ENCODE results near the gene ANKFY1. TPM values are rescaled to one million over a fixed set of nuclear protein-coding genes. Genes with fewer than 3 reads are reported as not detected.

Gene ANKFY1
- total and polyA plus RNA-seq, 9 of the 15 experiments (the other 6 are each of a cell fraction or from before 2014, with no cell fraction given) = 4.3 to 25.6 (median 12.2) TPM

DNA sequence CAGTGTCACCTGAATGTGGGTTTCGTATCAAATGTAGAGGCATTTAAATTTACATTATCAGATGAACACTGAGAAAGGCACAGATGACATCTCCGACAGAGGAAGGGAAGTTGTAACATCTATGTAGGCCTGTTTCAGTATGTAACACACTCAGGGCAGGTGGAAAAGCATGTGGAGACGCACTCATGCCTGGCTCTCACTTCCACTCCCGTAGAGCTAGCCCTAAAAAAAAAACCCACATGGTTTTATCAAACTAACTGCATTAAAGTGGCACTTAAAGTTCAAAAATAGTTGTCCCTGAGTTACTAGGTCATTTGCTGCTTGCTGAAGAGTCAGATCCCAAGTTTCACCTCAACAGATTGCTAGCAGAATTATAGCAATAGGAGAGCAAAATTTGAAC lies 6.1 kb upstream of the ANKFY1 start:
- CTCF ChIA-PET (ENCODE audit: low intra/inter-chr PET ratio) = no interaction called here
- no peak for FAIRE-seq

More for the DNA sequence above, 6.1 kb upstream of the ANKFY1 start:
- Histone ChIP-seq H3K9me3 (replicated peaks; ENCODE audit: control insufficient read depth, insufficient read depth, low read depth, low read length) (no peaks in the 10 kb centered on the region), H3K4me1 (replicated peaks in 1 of 2; ENCODE audit: control insufficient read depth in 2 of 2, insufficient read depth in 2 of 2, low read length in 2 of 2) (no peaks in the 10 kb centered on the region), H3K4me3 (no peak overlapping the region), H3K27me3 (ENCODE audit: control insufficient read depth in 2 of 2, insufficient read depth in 2 of 2, low read length in 2 of 2) (no peaks in the 10 kb centered on the region), H3K9ac (ENCODE audit: insufficient read depth in 1 of 2, low read depth in 2 of 2, low read length in 2 of 2) (no peak overlapping the region), H3K9me1 (ENCODE audit: control insufficient read depth, insufficient read depth, low read length) (no peaks in the 10 kb centered on the region), H3K27ac (ENCODE audit: extremely low read depth, low read depth, low read length) (no peak overlapping the region), H2AFZ (ENCODE audit: low read depth, low read length) (no peak overlapping the region), H3K4me2 (ENCODE audit: insufficient read depth, low read length) (no peak overlapping the region), H4K20me1 (replicated peaks; ENCODE audit: control insufficient read depth, insufficient read depth, low read length) (no peaks in the 10 kb centered on the region), H3K79me2 (ENCODE audit: control insufficient read depth, insufficient read depth, low read length) (no peaks in the 10 kb centered on the region), H3K36me3 (ENCODE audit: control insufficient read depth, insufficient read depth, low read length) (peaks cover 45% of the 10 kb centered on the region; the same call in 1 of the 3 replicates)
- TF ChIP-seq MBD2 (IDR thresholded peaks at IDR 0.05; ENCODE audit: borderline replicate concordance, low read depth) (no peak), ZFX (CRISPR knock-in tag; IDR thresholded peaks at IDR 0.05) (no peak), SPI1 (IDR thresholded peaks at IDR 0.05; ENCODE audit: borderline replicate concordance, low read depth, low read length) (no peak)
- TF ChIP-seq, protein P1, sequence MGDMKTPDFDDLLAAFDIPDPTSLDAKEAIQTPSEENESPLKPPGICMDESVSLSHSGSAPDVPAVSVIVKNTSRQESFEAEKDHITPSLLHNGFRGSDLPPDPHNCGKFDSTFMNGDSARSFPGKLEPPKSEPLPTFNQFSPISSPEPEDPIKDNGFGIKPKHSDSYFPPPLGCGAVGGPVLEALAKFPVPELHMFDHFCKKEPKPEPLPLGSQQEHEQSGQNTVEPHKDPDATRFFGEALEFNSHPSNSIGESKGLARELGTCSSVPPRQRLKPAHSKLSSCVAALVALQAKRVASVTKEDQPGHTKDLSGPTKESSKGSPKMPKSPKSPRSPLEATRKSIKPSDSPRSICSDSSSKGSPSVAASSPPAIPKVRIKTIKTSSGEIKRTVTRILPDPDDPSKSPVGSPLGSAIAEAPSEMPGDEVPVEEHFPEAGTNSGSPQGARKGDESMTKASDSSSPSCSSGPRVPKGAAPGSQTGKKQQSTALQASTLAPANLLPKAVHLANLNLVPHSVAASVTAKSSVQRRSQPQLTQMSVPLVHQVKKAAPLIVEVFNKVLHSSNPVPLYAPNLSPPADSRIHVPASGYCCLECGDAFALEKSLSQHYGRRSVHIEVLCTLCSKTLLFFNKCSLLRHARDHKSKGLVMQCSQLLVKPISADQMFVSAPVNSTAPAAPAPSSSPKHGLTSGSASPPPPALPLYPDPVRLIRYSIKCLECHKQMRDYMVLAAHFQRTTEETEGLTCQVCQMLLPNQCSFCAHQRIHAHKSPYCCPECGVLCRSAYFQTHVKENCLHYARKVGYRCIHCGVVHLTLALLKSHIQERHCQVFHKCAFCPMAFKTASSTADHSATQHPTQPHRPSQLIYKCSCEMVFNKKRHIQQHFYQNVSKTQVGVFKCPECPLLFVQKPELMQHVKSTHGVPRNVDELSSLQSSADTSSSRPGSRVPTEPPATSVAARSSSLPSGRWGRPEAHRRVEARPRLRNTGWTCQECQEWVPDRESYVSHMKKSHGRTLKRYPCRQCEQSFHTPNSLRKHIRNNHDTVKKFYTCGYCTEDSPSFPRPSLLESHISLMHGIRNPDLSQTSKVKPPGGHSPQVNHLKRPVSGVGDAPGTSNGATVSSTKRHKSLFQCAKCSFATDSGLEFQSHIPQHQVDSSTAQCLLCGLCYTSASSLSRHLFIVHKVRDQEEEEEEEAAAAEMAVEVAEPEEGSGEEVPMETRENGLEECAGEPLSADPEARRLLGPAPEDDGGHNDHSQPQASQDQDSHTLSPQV (IDR thresholded peaks at IDR 0.05) = no peak
- TF ChIP-seq, protein P2, sequence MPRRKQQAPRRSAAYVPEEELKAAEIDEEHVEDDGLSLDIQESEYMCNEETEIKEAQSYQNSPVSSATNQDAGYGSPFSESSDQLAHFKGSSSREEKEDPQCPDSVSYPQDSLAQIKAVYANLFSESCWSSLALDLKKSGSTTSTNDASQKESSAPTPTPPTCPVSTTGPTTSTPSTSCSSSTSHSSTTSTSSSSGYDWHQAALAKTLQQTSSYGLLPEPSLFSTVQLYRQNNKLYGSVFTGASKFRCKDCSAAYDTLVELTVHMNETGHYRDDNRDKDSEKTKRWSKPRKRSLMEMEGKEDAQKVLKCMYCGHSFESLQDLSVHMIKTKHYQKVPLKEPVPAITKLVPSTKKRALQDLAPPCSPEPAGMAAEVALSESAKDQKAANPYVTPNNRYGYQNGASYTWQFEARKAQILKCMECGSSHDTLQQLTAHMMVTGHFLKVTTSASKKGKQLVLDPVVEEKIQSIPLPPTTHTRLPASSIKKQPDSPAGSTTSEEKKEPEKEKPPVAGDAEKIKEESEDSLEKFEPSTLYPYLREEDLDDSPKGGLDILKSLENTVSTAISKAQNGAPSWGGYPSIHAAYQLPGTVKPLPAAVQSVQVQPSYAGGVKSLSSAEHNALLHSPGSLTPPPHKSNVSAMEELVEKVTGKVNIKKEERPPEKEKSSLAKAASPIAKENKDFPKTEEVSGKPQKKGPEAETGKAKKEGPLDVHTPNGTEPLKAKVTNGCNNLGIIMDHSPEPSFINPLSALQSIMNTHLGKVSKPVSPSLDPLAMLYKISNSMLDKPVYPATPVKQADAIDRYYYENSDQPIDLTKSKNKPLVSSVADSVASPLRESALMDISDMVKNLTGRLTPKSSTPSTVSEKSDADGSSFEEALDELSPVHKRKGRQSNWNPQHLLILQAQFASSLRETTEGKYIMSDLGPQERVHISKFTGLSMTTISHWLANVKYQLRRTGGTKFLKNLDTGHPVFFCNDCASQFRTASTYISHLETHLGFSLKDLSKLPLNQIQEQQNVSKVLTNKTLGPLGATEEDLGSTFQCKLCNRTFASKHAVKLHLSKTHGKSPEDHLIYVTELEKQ (CRISPR knock-in tag; IDR thresholded peaks at IDR 0.05) = no peak
- TF ChIP-seq, protein P3, sequence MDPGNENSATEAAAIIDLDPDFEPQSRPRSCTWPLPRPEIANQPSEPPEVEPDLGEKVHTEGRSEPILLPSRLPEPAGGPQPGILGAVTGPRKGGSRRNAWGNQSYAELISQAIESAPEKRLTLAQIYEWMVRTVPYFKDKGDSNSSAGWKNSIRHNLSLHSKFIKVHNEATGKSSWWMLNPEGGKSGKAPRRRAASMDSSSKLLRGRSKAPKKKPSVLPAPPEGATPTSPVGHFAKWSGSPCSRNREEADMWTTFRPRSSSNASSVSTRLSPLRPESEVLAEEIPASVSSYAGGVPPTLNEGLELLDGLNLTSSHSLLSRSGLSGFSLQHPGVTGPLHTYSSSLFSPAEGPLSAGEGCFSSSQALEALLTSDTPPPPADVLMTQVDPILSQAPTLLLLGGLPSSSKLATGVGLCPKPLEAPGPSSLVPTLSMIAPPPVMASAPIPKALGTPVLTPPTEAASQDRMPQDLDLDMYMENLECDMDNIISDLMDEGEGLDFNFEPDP (CRISPR knock-in tag; IDR thresholded peaks at IDR 0.05) = no peak
- no peak for ATAC-seq
- BruUV-seq (replicated peaks) = no TSS peak
- POLR2A ChIA-PET = no interaction called here
- WGBS (ENCODE audit: insufficient coverage, low coverage, missing lambda C conversion rate) = 100% methylated on average over 4 of the region's 4 CpGs
- intact Hi-C loops (cut with micrococcal nuclease) (no loop called here), in situ Hi-C loops (cut with MboI) (no loop called here)
- DNase-seq (ENCODE audit: extremely low read depth in 1 of 4, low spot score in 3 of 4) = no peak

All from K562 (cell line).